SK-N-SH treated with all-trans-retinoic acid at 6 μM for 48 hours (cell line): ENCODE data around the gene DCDC2C.
"Not testable (repeated sequence)": the region's sequence is repeated elsewhere in the genome, so short reads cannot be mapped to it uniquely, and the experiment has no call there.

ENCODE experiments used
- ARNTL ChIP-seq: fragments of 450-650 bp; formaldehyde crosslinking; IDR thresholded peaks from 2 replicates; pipeline ENCODE4 v1.5.0; 2020; ENCODE audit warnings: low read depth, mild to moderate bottlenecking, moderate library complexity, borderline replicate concordance
- BACH2 ChIP-seq: fragments of 250-450 bp; sonication (Bioruptor Pico); IDR thresholded peaks from 2 replicates; pipeline ENCODE4 v1.9.0; 2021; ENCODE audit warnings: mild to moderate bottlenecking, borderline replicate concordance
- CREB5 ChIP-seq: fragments of 250-450 bp; sonication (Bioruptor Pico); IDR thresholded peaks from 2 replicates; pipeline ENCODE4 v1.5.1; 2020; ENCODE audit warnings: low read depth, mild to moderate bottlenecking, moderate library complexity
- CSDC2 ChIP-seq: fragments of 250-450 bp; sonication (Bioruptor Pico); IDR thresholded peaks from 2 replicates; pipeline ENCODE4 v1.5.0; 2020; ENCODE audit warnings: mild to moderate bottlenecking, moderate library complexity
- ISL1 ChIP-seq: fragments of 250-450 bp; sonication (Bioruptor Pico); IDR thresholded peaks from 2 replicates; pipeline ENCODE4 v2.1.2; 2022; ENCODE audit warnings: mild to moderate bottlenecking, moderate library complexity
- PATZ1 ChIP-seq: fragments of 250-450 bp; sonication (Bioruptor Pico); IDR thresholded peaks from 2 replicates; pipeline ENCODE4 v1.8.0; 2020; ENCODE audit warnings: mild to moderate bottlenecking, moderate library complexity, borderline replicate concordance
- SNAI2 ChIP-seq: fragments of 250-450 bp; sonication (Bioruptor Pico); IDR thresholded peaks from 2 replicates; pipeline ENCODE4 v1.5.0; 2020; ENCODE audit warnings: mild to moderate bottlenecking, moderate library complexity
- TCF4 ChIP-seq: fragments of 250-450 bp; sonication (Bioruptor Pico); IDR thresholded peaks from 2 replicates; pipeline ENCODE4 v1.8.0; 2021; ENCODE audit warnings: mild to moderate bottlenecking, moderate library complexity, borderline replicate concordance
- ZC3H10 ChIP-seq: fragments of 250-450 bp; sonication (Bioruptor Pico); IDR thresholded peaks from 2 replicates; pipeline ENCODE4 v1.5.1; 2021; ENCODE audit warnings: mild to moderate bottlenecking, moderate library complexity
- ZFP30 ChIP-seq: fragments of 450-650 bp; formaldehyde crosslinking; IDR thresholded peaks from 2 replicates; pipeline ENCODE4 v1.5.0; 2022; ENCODE audit warnings: mild to moderate bottlenecking, moderate library complexity
- ZNF8 ChIP-seq: fragments of 450-650 bp; formaldehyde crosslinking; IDR thresholded peaks from 2 replicates; pipeline ENCODE4 v1.5.0; 2020; ENCODE audit warnings: mild to moderate bottlenecking, moderate library complexity

- TF ChIP-seq CREB5 (CRISPR knock-in tag); CSDC2 (CRISPR knock-in tag); PATZ1 (CRISPR knock-in tag); TCF4; ARNTL; ZNF8 (CRISPR knock-in tag); ZC3H10 (CRISPR knock-in tag); ISL1 (CRISPR knock-in tag); BACH2 (CRISPR knock-in tag); SNAI2 (CRISPR knock-in tag); ZFP30 (CRISPR knock-in tag): not testable (repeated sequence)
Measured at GRCh38 chr2:3817144-3817543, 113.8 kb downstream of the DCDC2C start.
